Tibial artery (tissue), 4 donors: ENCODE data around the gene RNLS.

Experiments
- DNase-seq, 2 donors: peaks; one replicate each; pipeline ENCODE4 v3.0.0-alpha.2; 2019
- H3K27ac ChIP-seq, 2 donors: fragments of 200-600 bp; sonication (generic) in 1 of 2; 1 replicate in 1 of 2; 2 replicates in 1 of 2; pipeline ENCODE4 v1.5.1; 2018 to 2019; ENCODE audit warnings: mild to moderate bottlenecking in 1 of 2
- H3K27me3 ChIP-seq, 2 donors: fragments of 200-600 bp; sonication (generic) in 1 of 2; one replicate each; pipeline versions ENCODE4 v1.5.1 to v1.6.0; 2016 to 2019
- H3K36me3 ChIP-seq, 3 donors: fragments of 200-600 bp; sonication (generic) in 2 of 3; one replicate each; pipeline ENCODE4 v1.5.1; 2016 to 2019; ENCODE audit warnings: mild to moderate bottlenecking in 2 of 3
- H3K4me1 ChIP-seq, 4 donors: fragments of 200-600 bp; sonication (generic) in 2 of 4; 1 replicate in 3 of 4; 2 replicates in 1 of 4; pipeline ENCODE4 v1.5.1; 2016 to 2019
- H3K4me3 ChIP-seq, 2 donors: fragments of 200-600 bp; sonication (generic) in 1 of 2; 1 replicate in 1 of 2; 2 replicates in 1 of 2; pipeline ENCODE4 v1.5.1; 2018 to 2019; ENCODE audit warnings: mild to moderate bottlenecking in 2 of 2
- H3K9me3 ChIP-seq, 3 donors: fragments of 200-600 bp; sonication (generic) in 1 of 3; one replicate each; pipeline ENCODE4 v1.5.1; 2016 to 2019
- intact Hi-C: fragments of 100-400 bp; cut with DNase I; formaldehyde crosslinking; loops from one replicate; pipeline ENCODE4 v1.15.0; 2023; ENCODE audit warnings: low total_unique reads
- TF ChIP-seq, protein P1 (sequence below), 2 experiments: fragments of 200-600 bp in 1 of 2; fragments of 450-650 bp in 1 of 2; IDR thresholded peaks; one replicate each; pipeline ENCODE4 v1.5.1; 2017 to 2019; ENCODE audit warnings: antibody characterized with exemption in 2 of 2, mild to moderate bottlenecking in 1 of 2, moderate library complexity in 1 of 2

Gene RNLS

DNA sequence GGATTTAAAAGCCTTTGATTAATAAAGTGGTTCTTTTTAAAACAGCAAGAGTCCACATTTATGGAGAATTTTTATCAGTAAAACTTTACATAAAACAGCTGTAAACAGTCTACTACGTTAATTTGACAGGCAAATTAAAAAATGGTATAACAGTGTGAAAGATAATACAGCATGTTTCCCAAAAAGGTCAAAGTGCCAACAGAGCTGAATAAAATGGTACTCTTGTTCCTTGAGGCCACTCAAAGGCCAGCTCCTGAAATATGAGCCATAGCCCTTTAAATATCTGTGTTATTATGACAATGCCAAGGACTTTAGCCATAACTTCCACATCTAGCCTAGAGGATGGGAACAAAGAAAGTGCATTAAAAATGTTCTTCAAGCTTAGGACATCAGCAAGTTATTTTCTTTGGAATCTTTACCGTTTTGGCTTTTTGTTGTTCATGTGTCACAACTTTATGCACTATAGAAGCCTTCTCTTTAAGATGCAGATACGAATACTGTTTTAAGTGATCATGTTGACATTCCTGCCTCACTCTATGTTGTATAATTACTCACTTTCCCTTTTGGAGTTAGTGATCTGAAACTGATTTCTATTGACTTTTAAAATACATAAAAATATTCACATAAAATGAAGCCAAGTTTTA is 165.6 kb downstream of the RNLS start:
- no peak overlapping the region for H3K27ac ChIP-seq

DNA sequence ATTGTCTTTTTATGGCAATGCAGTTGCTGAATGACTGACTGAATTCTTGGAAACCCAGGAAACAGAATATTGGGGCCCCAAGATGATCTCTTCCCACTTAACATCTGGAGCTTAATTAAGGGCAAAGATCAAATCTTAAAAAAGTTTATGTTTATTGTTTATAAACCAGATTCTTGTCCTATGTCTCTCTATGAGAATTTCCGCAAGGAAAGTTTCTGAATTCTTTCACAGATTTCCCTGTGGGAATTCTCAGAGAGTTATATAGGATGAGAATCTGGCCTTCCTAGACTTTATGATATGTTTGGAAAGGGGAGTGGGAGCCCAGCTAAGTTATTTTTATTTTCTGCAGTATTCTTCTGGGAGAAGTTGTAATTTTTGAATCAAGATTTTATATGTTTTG is 166.3 kb downstream of the RNLS start:
- no peak overlapping the region for H3K4me3 ChIP-seq
- no peak overlapping the region for H3K27ac ChIP-seq
- peaks cover 0 to 11% (median 2%) of the 10 kb centered on the region in 4 donors for H3K4me1 ChIP-seq
- DNase-seq = no peak
- no peaks in the 10 kb centered on the region for H3K27me3 ChIP-seq
- intact Hi-C loops = no loop called here
- H3K9me3 ChIP-seq = no peaks in the 10 kb centered on the region
- H3K36me3 ChIP-seq = no peaks in the 10 kb centered on the region
- TF ChIP-seq, protein P1, sequence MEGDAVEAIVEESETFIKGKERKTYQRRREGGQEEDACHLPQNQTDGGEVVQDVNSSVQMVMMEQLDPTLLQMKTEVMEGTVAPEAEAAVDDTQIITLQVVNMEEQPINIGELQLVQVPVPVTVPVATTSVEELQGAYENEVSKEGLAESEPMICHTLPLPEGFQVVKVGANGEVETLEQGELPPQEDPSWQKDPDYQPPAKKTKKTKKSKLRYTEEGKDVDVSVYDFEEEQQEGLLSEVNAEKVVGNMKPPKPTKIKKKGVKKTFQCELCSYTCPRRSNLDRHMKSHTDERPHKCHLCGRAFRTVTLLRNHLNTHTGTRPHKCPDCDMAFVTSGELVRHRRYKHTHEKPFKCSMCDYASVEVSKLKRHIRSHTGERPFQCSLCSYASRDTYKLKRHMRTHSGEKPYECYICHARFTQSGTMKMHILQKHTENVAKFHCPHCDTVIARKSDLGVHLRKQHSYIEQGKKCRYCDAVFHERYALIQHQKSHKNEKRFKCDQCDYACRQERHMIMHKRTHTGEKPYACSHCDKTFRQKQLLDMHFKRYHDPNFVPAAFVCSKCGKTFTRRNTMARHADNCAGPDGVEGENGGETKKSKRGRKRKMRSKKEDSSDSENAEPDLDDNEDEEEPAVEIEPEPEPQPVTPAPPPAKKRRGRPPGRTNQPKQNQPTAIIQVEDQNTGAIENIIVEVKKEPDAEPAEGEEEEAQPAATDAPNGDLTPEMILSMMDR (IDR thresholded peaks at IDR 0.05) = no peak

More for the DNA sequence above, 165.6 kb downstream of the RNLS start:
- no peak for DNase-seq
- H3K27me3 ChIP-seq = no peaks in the 10 kb centered on the region
- intact Hi-C loops = no loop called here
- no peak overlapping the region for H3K4me3 ChIP-seq
- no peaks in the 10 kb centered on the region for H3K36me3 ChIP-seq
- TF ChIP-seq, protein P1 (IDR thresholded peaks at IDR 0.05) = no peak
- peaks cover 0 to 11% (median 2%) of the 10 kb centered on the region in 4 donors for H3K4me1 ChIP-seq
- no peaks in the 10 kb centered on the region for H3K9me3 ChIP-seq

DNA sequence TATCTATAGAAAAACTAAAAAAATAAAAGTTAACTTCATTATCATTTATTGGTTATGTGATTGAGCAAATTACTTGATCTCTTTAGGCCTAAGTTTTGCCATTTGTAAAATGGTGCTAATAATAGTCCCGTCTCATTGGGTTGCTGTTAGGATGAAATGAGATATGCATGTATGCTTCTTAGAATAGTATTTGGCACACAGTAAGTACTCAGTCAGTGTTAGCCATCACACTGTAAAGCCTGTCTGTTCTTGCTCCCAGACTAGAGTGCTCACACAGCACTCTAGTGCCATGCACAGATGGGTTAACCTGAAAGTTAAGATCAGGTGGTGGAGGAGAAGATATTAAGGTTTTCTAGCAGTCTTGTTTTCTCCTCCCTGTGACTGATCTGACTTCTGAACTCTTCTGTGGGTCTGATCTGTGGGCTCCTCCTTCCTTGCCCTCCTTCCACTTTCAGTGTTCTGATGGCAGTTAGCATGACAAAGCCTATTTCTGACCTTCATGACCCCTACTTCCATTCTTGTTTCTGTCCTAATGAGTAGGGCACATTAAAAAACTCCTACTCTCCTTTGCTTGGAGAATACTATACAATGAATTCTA is 167.5 kb downstream of the RNLS start:
- H3K27me3 ChIP-seq = no peaks in the 10 kb centered on the region
- no peak overlapping the region for H3K4me3 ChIP-seq
- no peaks in the 10 kb centered on the region for H3K36me3 ChIP-seq
- H3K9me3 ChIP-seq = no peaks in the 10 kb centered on the region
- no peak overlapping the region for H3K27ac ChIP-seq
- H3K4me1 ChIP-seq = peaks cover 0 to 11% (median 2%) of the 10 kb centered on the region in 4 donors
- intact Hi-C loops = no loop called here
- DNase-seq = no peak
- TF ChIP-seq, protein P1 (IDR thresholded peaks at IDR 0.05) = no peak

DNA sequence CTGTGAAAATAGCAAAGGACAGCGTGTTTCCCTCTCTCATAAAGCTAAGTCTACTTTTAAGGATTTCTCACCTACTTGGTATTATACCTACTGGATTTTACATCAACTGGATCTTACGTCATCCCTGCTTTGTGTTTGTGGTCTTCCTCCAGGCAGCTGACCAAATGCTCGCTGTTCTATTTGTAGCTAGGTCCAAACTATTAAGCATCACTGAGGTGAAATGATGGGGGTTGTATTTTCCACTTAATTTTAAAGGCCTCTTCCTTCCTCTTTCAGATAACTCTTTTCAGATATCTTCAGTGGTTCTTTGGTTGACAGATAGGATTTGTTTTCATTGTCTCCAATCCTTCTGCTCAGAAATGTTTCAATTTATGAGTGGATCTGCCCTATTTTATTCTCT is 169.7 kb downstream of the RNLS start:
- H3K9me3 ChIP-seq = no peaks in the 10 kb centered on the region
- intact Hi-C loops = no loop called here
- no peaks in the 10 kb centered on the region for H3K36me3 ChIP-seq

DNA sequence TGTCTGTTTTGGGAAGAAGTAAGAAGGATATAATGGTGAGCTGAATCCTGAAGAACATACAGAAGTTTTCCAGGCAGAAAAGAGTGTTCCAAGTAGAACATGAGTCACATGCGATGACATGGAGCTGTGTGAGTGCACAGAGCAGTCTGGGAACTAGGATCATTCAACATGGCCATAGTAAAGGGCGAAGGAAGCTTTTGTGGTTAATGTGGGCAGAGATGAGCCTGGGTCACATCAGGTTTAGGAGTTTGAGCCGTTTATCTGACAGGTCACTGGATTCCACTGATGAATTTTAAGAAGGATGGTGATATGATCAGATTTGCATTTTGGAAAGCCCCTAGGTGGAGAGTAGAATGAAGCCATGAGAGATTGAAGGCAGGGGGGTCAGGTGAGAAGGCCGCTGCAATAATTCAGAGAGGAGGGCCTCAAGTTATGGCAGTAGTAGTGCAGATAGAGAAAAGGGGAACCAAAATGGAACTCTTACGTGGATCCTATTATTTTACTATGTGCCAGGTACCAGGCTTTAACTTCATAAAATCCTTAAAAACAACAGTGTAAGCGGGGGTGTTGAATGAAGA is 171.3 kb downstream of the RNLS start:
- Histone ChIP-seq H3K4me3 (no peak overlapping the region), H3K36me3 (no peaks in the 10 kb centered on the region), H3K9me3 (no peaks in the 10 kb centered on the region), H3K27ac (no peak overlapping the region), H3K27me3 (no peaks in the 10 kb centered on the region), H3K4me1 (no peaks in the 10 kb centered on the region)
- intact Hi-C loops = no loop called here
- no peak for DNase-seq
- TF ChIP-seq, protein P1 (IDR thresholded peaks at IDR 0.05) = no peak

More for the DNA sequence above, 169.7 kb downstream of the RNLS start:
- Histone ChIP-seq H3K27ac (no peak overlapping the region), H3K4me3 (no peak overlapping the region), H3K4me1 (peaks cover 0 to 11% (median 2%) of the 10 kb centered on the region in 4 donors), H3K27me3 (no peaks in the 10 kb centered on the region)
- TF ChIP-seq, protein P1 (IDR thresholded peaks at IDR 0.05) = no peak
- no peak for DNase-seq
